Right atrium auricular region (tissue), 2 donors: ENCODE data around the gene COX6B2. TPM values are rescaled to one million over a fixed set of nuclear protein-coding genes. Genes with fewer than 3 reads are reported as not detected.

Experiments
- DNase-seq: peaks from one replicate; pipeline ENCODE4 v3.0.0-alpha.2; 2019; ENCODE audit warnings: low spot score
- H3K27ac ChIP-seq, 2 donors: fragments of 200-600 bp; sonication (generic); 1 replicate in 1 of 2; 2 replicates in 1 of 2; pipeline ENCODE4 v1.5.1; 2016 to 2019
- H3K27me3 ChIP-seq, 2 donors: fragments of 200-600 bp; sonication (generic); one replicate each; pipeline versions ENCODE4 v1.5.1 to v1.6.0; 2017 to 2019
- H3K36me3 ChIP-seq: fragments of 200-600 bp; sonication (generic); one replicate; pipeline ENCODE4 v1.5.1; 2016
- H3K4me1 ChIP-seq, 2 donors: fragments of 200-600 bp; sonication (generic); one replicate each; pipeline versions ENCODE4 v1.5.1 to v1.6.0; 2017 to 2019
- H3K4me3 ChIP-seq, 2 donors: fragments of 200-600 bp; sonication (generic); 1 replicate in 1 of 2; 2 replicates in 1 of 2; pipeline ENCODE4 v1.5.1; 2017 to 2019; ENCODE audit warnings: mild to moderate bottlenecking in 1 of 2, moderate library complexity in 1 of 2
- H3K9me3 ChIP-seq, 2 donors: fragments of 200-600 bp; sonication (generic); one replicate each; pipeline ENCODE4 v1.5.1; 2019
- CTCF ChIP-seq, 2 donors: fragments of 200-600 bp; sonication (generic); IDR thresholded peaks; one replicate each; pipeline ENCODE4 v1.5.1; 2019; ENCODE audit warnings: antibody characterized with exemption in 2 of 2
- total RNA-seq, 2 donors: library from RNA; depleted of rRNA; stranded (reverse); fragments of >200 nt; gene quantifications; one replicate each; pipeline ENCODE4 v1.1.0, GENCODE V29; 2016

Gene COX6B2
- total RNA-seq, 2 donors from 2014 or later: not detected

GRCh38 chr19:55311797-55312196 is 42.7 kb downstream of the COX6B2 start:
- Histone ChIP-seq H3K4me3 (no peak overlapping the region), H3K9me3 (no peaks in the 10 kb centered on the region), H3K27ac (no peak overlapping the region), H3K36me3 (peaks cover 14% of the 10 kb centered on the region), H3K27me3 (no peaks in the 10 kb centered on the region), H3K4me1 (no peaks in the 10 kb centered on the region)
- TF ChIP-seq CTCF (IDR thresholded peaks at IDR 0.05): no peak
- DNase-seq: no peak

GRCh38 chr19:55311397-55311796 is 43.1 kb downstream of the COX6B2 start:
- no peak for DNase-seq
- no peak for TF ChIP-seq CTCF (IDR thresholded peaks at IDR 0.05)

DNA sequence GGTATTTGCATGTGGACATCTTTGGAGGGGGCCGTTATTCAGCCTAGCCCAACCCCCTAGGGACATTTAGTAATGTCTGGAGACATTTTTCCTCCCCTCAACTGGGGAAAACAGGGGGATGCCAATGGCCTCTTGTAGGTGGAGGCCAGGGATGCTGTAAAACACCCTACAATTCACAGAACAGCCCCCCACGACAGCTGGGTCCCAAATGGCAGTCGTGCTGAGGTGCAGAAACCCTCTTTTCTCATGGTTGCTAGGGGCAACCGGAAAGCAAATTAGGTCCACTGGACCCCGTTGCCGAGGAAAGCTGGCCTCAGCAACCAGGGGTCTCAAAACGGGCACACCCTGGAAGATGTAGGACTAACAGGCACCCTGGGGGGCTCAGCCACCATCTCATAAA is 44.0 kb downstream of the COX6B2 start:
- peaks cover 21% of the 10 kb centered on the region for H3K36me3 ChIP-seq
- no peaks in the 10 kb centered on the region for H3K4me1 ChIP-seq
- no peaks in the 10 kb centered on the region for H3K27me3 ChIP-seq
- no peak for DNase-seq
- no peaks in the 10 kb centered on the region for H3K9me3 ChIP-seq
- TF ChIP-seq CTCF (IDR thresholded peaks at IDR 0.05): no peak
- no peak overlapping the region for H3K4me3 ChIP-seq
- H3K27ac ChIP-seq: no peak overlapping the region

More at GRCh38 chr19:55311397-55311796, 43.1 kb downstream of the COX6B2 start:
- no peak overlapping the region for H3K27ac ChIP-seq
- H3K4me1 ChIP-seq: no peaks in the 10 kb centered on the region
- no peaks in the 10 kb centered on the region for H3K9me3 ChIP-seq
- H3K4me3 ChIP-seq: no peak overlapping the region
- H3K36me3 ChIP-seq: peaks cover 18% of the 10 kb centered on the region
- H3K27me3 ChIP-seq: no peaks in the 10 kb centered on the region

DNA sequence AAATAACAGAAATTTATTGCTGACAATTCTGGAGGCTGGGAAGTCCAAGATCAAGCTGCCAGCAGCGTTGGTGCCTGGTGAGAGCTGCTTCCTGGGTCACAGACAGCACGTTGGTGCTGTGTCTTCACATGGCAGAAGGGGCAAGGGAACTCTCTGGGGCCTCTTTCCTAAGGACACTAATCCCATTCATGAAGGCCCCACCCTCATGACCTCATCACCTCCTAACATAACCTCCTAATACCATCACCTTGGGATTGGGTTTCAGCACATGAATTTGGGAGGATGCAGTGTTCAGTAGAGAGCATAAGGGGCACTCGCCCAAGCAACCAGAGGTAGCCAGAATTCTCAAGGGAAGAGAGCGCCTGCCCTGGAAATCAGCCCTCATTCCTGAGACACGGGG is 45.1 kb downstream of the COX6B2 start:
- Histone ChIP-seq H3K9me3 (no peaks in the 10 kb centered on the region), H3K36me3 (peaks cover 21% of the 10 kb centered on the region), H3K27ac (no peak overlapping the region), H3K4me1 (no peaks in the 10 kb centered on the region), H3K27me3 (no peaks in the 10 kb centered on the region), H3K4me3 (no peak overlapping the region)
- DNase-seq: no peak
- TF ChIP-seq CTCF (IDR thresholded peaks at IDR 0.05): no peak

DNA sequence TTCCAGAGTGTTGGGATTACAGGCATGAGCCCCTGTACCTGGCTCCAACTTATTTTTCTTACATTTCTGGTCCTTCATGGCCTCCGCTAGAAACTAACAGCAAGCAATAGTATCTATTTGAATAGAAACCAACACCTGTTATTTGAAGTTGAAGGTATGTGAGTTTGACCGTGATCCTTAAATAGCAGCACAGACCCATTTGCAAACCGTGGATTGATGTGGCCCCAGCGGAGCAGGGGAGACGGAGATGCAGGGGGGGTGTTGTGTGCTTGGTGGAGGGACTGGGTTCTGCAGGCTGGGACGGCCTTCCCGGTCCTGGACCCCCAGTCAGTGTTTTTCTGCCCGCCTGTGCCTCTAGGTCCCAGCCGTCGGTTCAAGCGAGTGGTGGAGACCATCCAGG is 46.2 kb downstream of the COX6B2 start:
- TF ChIP-seq CTCF (IDR thresholded peaks at IDR 0.05): no peak
- H3K27ac ChIP-seq: no peak overlapping the region
- no peaks in the 10 kb centered on the region for H3K27me3 ChIP-seq
- H3K4me3 ChIP-seq: no peak overlapping the region
- H3K9me3 ChIP-seq: no peaks in the 10 kb centered on the region
- DNase-seq: no peak
- no peaks in the 10 kb centered on the region for H3K4me1 ChIP-seq
- peaks cover 25% of the 10 kb centered on the region for H3K36me3 ChIP-seq

GRCh38 chr19:55306712-55307111 is 47.8 kb downstream of the COX6B2 start:
- Histone ChIP-seq H3K4me3 (no peak overlapping the region), H3K9me3 (no peaks in the 10 kb centered on the region), H3K36me3 (peaks cover 32% of the 10 kb centered on the region), H3K27ac (no peak overlapping the region), H3K27me3 (no peaks in the 10 kb centered on the region), H3K4me1 (peaks cover 0 to 4% of the 10 kb centered on the region in 2 donors)
- DNase-seq: no peak
- TF ChIP-seq CTCF (IDR thresholded peaks at IDR 0.05): no peak
